ENCODE data around the gene AP3B1.

DNA sequence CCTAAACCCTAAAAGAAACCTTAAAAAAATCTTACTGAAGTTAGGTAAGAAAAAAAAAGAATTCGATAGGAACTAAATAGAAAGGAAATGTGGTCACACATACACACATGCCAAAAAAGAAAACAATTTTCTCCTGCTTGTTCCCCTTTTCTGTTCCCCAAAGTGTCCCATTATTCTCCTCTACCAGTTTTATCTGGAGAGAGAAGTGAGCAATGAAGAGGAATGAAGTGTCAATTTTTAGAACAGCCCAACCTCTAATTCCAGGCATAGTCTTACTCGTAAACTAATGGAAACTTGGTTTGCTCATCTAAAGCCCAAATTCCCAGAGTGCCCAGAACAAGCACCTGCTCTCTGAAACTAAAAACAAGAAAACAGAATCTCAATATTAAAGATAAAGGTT, 26.1 kb downstream of the AP3B1 start:
- TF ChIP-seq, protein P1, sequence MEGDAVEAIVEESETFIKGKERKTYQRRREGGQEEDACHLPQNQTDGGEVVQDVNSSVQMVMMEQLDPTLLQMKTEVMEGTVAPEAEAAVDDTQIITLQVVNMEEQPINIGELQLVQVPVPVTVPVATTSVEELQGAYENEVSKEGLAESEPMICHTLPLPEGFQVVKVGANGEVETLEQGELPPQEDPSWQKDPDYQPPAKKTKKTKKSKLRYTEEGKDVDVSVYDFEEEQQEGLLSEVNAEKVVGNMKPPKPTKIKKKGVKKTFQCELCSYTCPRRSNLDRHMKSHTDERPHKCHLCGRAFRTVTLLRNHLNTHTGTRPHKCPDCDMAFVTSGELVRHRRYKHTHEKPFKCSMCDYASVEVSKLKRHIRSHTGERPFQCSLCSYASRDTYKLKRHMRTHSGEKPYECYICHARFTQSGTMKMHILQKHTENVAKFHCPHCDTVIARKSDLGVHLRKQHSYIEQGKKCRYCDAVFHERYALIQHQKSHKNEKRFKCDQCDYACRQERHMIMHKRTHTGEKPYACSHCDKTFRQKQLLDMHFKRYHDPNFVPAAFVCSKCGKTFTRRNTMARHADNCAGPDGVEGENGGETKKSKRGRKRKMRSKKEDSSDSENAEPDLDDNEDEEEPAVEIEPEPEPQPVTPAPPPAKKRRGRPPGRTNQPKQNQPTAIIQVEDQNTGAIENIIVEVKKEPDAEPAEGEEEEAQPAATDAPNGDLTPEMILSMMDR (conservative IDR thresholded peaks at IDR 0.05; ENCODE audit: low read depth in 2 of 2): no peak
- TF ChIP-seq POLR2AphosphoS5 (IDR thresholded peaks at IDR 0.05; ENCODE audit: low read depth): no peak
- no peak for TF ChIP-seq JUNB (IDR thresholded peaks at IDR 0.05; ENCODE audit: unreplicated experiment)
- TF ChIP-seq EZH2phosphoT487 (IDR thresholded peaks at IDR 0.05; ENCODE audit: unreplicated experiment): no peak
- no peak for TF ChIP-seq REST (IDR thresholded peaks at IDR 0.05; ENCODE audit: unreplicated experiment)
- TF ChIP-seq EZH2 (IDR thresholded peaks at IDR 0.05; ENCODE audit: low read depth, unreplicated experiment): no peak
- no peak for TF ChIP-seq ETS1 (IDR thresholded peaks at IDR 0.05)
- TF ChIP-seq, protein P2, sequence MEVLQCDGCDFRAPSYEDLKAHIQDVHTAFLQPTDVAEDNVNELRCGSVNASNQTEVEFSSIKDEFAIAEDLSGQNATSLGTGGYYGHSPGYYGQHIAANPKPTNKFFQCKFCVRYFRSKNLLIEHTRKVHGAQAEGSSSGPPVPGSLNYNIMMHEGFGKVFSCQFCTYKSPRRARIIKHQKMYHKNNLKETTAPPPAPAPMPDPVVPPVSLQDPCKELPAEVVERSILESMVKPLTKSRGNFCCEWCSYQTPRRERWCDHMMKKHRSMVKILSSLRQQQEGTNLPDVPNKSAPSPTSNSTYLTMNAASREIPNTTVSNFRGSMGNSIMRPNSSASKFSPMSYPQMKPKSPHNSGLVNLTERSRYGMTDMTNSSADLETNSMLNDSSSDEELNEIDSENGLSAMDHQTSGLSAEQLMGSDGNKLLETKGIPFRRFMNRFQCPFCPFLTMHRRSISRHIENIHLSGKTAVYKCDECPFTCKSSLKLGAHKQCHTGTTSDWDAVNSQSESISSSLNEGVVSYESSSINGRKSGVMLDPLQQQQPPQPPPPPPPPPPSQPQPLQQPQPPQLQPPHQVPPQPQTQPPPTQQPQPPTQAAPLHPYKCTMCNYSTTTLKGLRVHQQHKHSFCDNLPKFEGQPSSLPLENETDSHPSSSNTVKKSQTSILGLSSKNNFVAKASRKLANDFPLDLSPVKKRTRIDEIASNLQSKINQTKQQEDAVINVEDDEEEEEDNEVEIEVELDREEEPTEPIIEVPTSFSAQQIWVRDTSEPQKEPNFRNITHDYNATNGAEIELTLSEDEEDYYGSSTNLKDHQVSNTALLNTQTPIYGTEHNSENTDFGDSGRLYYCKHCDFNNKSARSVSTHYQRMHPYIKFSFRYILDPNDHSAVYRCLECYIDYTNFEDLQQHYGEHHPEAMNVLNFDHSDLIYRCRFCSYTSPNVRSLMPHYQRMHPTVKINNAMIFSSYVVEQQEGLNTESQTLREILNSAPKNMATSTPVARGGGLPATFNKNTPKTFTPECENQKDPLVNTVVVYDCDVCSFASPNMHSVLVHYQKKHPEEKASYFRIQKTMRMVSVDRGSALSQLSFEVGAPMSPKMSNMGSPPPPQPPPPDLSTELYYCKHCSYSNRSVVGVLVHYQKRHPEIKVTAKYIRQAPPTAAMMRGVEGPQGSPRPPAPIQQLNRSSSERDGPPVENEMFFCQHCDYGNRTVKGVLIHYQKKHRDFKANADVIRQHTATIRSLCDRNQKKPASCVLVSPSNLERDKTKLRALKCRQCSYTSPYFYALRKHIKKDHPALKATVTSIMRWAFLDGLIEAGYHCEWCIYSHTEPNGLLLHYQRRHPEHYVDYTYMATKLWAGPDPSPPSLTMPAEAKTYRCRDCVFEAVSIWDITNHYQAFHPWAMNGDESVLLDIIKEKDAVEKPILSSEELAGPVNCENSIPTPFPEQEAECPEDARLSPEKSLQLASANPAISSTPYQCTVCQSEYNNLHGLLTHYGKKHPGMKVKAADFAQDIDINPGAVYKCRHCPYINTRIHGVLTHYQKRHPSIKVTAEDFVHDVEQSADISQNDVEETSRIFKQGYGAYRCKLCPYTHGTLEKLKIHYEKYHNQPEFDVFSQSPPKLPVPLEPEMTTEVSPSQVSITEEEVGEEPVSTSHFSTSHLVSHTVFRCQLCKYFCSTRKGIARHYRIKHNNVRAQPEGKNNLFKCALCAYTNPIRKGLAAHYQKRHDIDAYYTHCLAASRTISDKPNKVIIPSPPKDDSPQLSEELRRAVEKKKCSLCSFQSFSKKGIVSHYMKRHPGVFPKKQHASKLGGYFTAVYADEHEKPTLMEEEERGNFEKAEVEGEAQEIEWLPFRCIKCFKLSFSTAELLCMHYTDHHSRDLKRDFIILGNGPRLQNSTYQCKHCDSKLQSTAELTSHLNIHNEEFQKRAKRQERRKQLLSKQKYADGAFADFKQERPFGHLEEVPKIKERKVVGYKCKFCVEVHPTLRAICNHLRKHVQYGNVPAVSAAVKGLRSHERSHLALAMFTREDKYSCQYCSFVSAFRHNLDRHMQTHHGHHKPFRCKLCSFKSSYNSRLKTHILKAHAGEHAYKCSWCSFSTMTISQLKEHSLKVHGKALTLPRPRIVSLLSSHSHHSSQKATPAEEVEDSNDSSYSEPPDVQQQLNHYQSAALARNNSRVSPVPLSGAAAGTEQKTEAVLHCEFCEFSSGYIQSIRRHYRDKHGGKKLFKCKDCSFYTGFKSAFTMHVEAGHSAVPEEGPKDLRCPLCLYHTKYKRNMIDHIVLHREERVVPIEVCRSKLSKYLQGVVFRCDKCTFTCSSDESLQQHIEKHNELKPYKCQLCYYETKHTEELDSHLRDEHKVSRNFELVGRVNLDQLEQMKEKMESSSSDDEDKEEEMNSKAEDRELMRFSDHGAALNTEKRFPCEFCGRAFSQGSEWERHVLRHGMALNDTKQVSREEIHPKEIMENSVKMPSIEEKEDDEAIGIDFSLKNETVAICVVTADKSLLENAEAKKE (CRISPR knock-in tag; IDR thresholded peaks at IDR 0.05): no peak
- TF ChIP-seq NANOG (IDR thresholded peaks at IDR 0.05; ENCODE audit: borderline replicate concordance): no peak

Data from GM23338 (cell line).